Vagina (tissue), 2 donors: Measurements from ENCODE around the gene MBNL2. TPM values are rescaled to one million over a fixed set of nuclear protein-coding genes. Genes with fewer than 3 reads are reported as not detected.

Source experiments
- DNase-seq, 2 donors: peaks; one replicate each; pipeline ENCODE4 v3.0.0-alpha.2; 2017; ENCODE audit errors: extremely low spot score in 2 of 2
- H3K27ac ChIP-seq: fragments of 200-600 bp; sonication (generic); one replicate; pipeline ENCODE4 v1.5.1; 2019
- H3K27me3 ChIP-seq: fragments of 200-600 bp; sonication (generic); one replicate; pipeline ENCODE4 v1.5.1; 2019
- H3K36me3 ChIP-seq, 2 donors: fragments of 200-600 bp; sonication (generic); one replicate each; pipeline ENCODE4 v1.5.1; 2017 to 2019
- H3K4me1 ChIP-seq: fragments of 200-600 bp; sonication (generic); one replicate; pipeline ENCODE4 v1.5.1; 2019
- H3K4me3 ChIP-seq, 2 donors: fragments of 200-600 bp; sonication (generic); 1 replicate in 1 of 2; 2 replicates in 1 of 2; pipeline ENCODE4 v1.5.1; 2016 to 2019
- H3K9me3 ChIP-seq: fragments of 200-600 bp; sonication (generic); one replicate; pipeline ENCODE4 v1.5.1; 2019
- POLR2A ChIP-seq, 2 donors: fragments of 450-650 bp; IDR thresholded peaks; one replicate each; pipeline ENCODE4 v1.6.1; 2017; ENCODE audit warnings: antibody characterized with exemption in 2 of 2, mild to moderate bottlenecking in 2 of 2, moderate library complexity in 2 of 2
- POLR2AphosphoS5 ChIP-seq, 2 donors: sonication (generic); formaldehyde crosslinking; IDR thresholded peaks; one replicate each; pipeline ENCODE4 v1.9.0; 2017; ENCODE audit warnings: antibody characterized with exemption in 2 of 2, mild to moderate bottlenecking in 2 of 2, low read depth in 1 of 2; ENCODE audit not compliant: insufficient read depth in 1 of 2
- intact Hi-C: fragments of 100-400 bp; cut with DNase I; formaldehyde crosslinking; loops from one replicate; pipeline ENCODE4 v1.15.1; 2023
- total RNA-seq: library from RNA; depleted of rRNA; stranded (reverse); fragments of >200 nt; gene quantifications from one replicate; pipeline ENCODE4 v1.2.3, GENCODE V29; 2016
- TF ChIP-seq, protein P1 (sequence below), 3 experiments: fragments of 450-650 bp in 2 of 3; fragments of 200-600 bp in 1 of 3; sonication (generic) in 1 of 3; IDR thresholded peaks; one replicate each; pipeline ENCODE4 v1.5.1; 2017 to 2019; ENCODE audit warnings: antibody characterized with exemption in 3 of 3, mild to moderate bottlenecking in 2 of 3, moderate library complexity in 2 of 3

The MBNL2 gene
- total RNA-seq, 1 donor from 2014 or later, result 63.1 TPM

DNA sequence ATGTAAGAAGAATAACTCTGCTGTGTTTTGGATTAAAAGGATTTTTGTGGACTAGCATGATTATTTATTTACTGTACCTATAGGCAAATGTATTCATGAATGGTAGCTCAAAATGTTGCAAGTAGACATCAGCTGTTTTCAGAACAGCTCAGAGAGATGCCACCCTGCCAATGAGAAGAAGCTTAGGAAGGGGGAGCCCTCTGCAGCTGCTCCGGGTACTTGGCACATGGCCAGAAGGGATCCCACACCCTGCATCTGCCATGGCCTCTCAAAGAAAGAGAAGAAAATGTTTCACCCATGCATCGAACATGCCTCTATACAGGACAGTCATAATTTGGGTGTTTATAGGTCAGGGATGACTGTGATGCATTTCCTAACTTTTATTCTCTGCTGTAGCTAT lies 30.5 kb upstream of the MBNL2 start:
- peaks cover 14% of the 10 kb centered on the region for H3K4me1 ChIP-seq
- H3K4me3 ChIP-seq, result no peak overlapping the region
- H3K36me3 ChIP-seq, result no peaks in the 10 kb centered on the region
- intact Hi-C loops, result no loop called here
- TF ChIP-seq POLR2A (IDR thresholded peaks at IDR 0.05) (no peak), POLR2AphosphoS5 (IDR thresholded peaks at IDR 0.05; ENCODE audit: insufficient read depth in 1 of 2, low read depth in 1 of 2) (no peak)
- TF ChIP-seq, protein P1, sequence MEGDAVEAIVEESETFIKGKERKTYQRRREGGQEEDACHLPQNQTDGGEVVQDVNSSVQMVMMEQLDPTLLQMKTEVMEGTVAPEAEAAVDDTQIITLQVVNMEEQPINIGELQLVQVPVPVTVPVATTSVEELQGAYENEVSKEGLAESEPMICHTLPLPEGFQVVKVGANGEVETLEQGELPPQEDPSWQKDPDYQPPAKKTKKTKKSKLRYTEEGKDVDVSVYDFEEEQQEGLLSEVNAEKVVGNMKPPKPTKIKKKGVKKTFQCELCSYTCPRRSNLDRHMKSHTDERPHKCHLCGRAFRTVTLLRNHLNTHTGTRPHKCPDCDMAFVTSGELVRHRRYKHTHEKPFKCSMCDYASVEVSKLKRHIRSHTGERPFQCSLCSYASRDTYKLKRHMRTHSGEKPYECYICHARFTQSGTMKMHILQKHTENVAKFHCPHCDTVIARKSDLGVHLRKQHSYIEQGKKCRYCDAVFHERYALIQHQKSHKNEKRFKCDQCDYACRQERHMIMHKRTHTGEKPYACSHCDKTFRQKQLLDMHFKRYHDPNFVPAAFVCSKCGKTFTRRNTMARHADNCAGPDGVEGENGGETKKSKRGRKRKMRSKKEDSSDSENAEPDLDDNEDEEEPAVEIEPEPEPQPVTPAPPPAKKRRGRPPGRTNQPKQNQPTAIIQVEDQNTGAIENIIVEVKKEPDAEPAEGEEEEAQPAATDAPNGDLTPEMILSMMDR (IDR thresholded peaks at IDR 0.05), result no peak
- no peak overlapping the region for H3K27ac ChIP-seq
- DNase-seq, result no peak
- H3K27me3 ChIP-seq, result no peaks in the 10 kb centered on the region
- no peaks in the 10 kb centered on the region for H3K9me3 ChIP-seq

GRCh38 chr13:97192166-97192565 lies 30.0 kb upstream of the MBNL2 start:
- H3K36me3 ChIP-seq, result no peaks in the 10 kb centered on the region
- H3K9me3 ChIP-seq, result no peaks in the 10 kb centered on the region
- peaks cover 14% of the 10 kb centered on the region for H3K4me1 ChIP-seq
- intact Hi-C loops, result no loop called here
- no peak for DNase-seq
- no peaks in the 10 kb centered on the region for H3K27me3 ChIP-seq
- no peak for TF ChIP-seq POLR2AphosphoS5 (IDR thresholded peaks at IDR 0.05; ENCODE audit: insufficient read depth in 1 of 2, low read depth in 1 of 2)
- TF ChIP-seq POLR2A (IDR thresholded peaks at IDR 0.05), result no peak
- TF ChIP-seq, protein P1 (IDR thresholded peaks at IDR 0.05), result no peak
- no peak overlapping the region for H3K4me3 ChIP-seq
- H3K27ac ChIP-seq, result no peak overlapping the region

- intact Hi-C loops, result no loop called here
- Histone ChIP-seq H3K9me3 (no peaks in the 10 kb centered on the region), H3K4me3 (no peak overlapping the region), H3K27ac (no peak overlapping the region), H3K27me3 (no peaks in the 10 kb centered on the region), H3K4me1 (peaks cover 14% of the 10 kb centered on the region), H3K36me3 (no peaks in the 10 kb centered on the region)
- TF ChIP-seq, protein P1 (IDR thresholded peaks at IDR 0.05), result no peak
- TF ChIP-seq POLR2AphosphoS5 (IDR thresholded peaks at IDR 0.05; ENCODE audit: insufficient read depth in 1 of 2, low read depth in 1 of 2), result no peak
- no peak for TF ChIP-seq POLR2A (IDR thresholded peaks at IDR 0.05)
- DNase-seq, result no peak
Measured at GRCh38 chr13:97193577-97193976, 28.6 kb upstream of the MBNL2 start.

- H3K27me3 ChIP-seq, result no peaks in the 10 kb centered on the region
- no peaks in the 10 kb centered on the region for H3K9me3 ChIP-seq
- peaks cover 14% of the 10 kb centered on the region for H3K4me1 ChIP-seq
- no peak for TF ChIP-seq POLR2AphosphoS5 (IDR thresholded peaks at IDR 0.05; ENCODE audit: insufficient read depth in 1 of 2, low read depth in 1 of 2)
- TF ChIP-seq, protein P1 (IDR thresholded peaks at IDR 0.05), result no peak
- no peak for TF ChIP-seq POLR2A (IDR thresholded peaks at IDR 0.05)
- H3K4me3 ChIP-seq, result no peak overlapping the region
- no peaks in the 10 kb centered on the region for H3K36me3 ChIP-seq
- no peak overlapping the region for H3K27ac ChIP-seq
- no peak for DNase-seq
- intact Hi-C loops, result no loop called here
Measured at GRCh38 chr13:97194479-97194878, 27.7 kb upstream of the MBNL2 start.

DNA sequence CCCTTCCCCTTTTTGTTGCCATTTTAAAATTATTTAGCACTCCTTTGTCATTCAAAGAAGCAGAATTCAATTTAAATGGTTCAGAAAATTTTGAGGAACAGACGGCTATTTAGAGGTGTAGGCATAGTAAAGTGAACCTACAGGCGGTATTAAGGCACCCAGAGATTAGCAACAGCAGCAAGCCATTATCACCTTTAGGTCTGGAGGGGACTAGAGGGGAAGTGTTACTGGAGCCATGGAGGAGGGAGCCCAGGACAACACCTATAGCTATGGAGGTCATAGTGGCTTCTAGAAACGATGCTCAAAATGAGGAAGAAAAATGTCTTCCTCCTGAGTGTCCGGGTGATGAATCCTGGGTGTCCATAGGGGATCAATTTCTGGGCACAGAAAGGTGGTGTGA lies 25.8 kb upstream of the MBNL2 start:
- H3K4me1 ChIP-seq, result peaks cover 5% of the 10 kb centered on the region
- H3K27me3 ChIP-seq, result no peaks in the 10 kb centered on the region
- no peak overlapping the region for H3K4me3 ChIP-seq
- intact Hi-C loops, result no loop called here
- no peak for DNase-seq
- H3K9me3 ChIP-seq, result no peaks in the 10 kb centered on the region
- no peaks in the 10 kb centered on the region for H3K36me3 ChIP-seq
- no peak overlapping the region for H3K27ac ChIP-seq
- TF ChIP-seq, protein P1 (IDR thresholded peaks at IDR 0.05), result no peak
- TF ChIP-seq POLR2A (IDR thresholded peaks at IDR 0.05) (no peak), POLR2AphosphoS5 (IDR thresholded peaks at IDR 0.05; ENCODE audit: insufficient read depth in 1 of 2, low read depth in 1 of 2) (no peak)
